HepG2 (cell line): ENCODE measurements around the gene SCP2. TPM values are rescaled to one million over a fixed set of nuclear protein-coding genes. Genes with fewer than 3 reads are reported as not detected.

Experiments
- ATAC-seq: fragments of 200-7000 bp; cut with Tn5 transposase; 3 replicates; pipeline ENCODE4 v1.9.1; 2020; ENCODE audit warnings: mild to moderate bottlenecking, moderate library complexity
- BruUV-seq: library from RNA; stranded (reverse); fragments of 400-500 nt; replicated peaks from 2 replicates; lab custom pipeline; 2021; lab: Mats Ljungman, UMichigan
- CTCF ChIA-PET: fragments of 300-600 bp; formaldehyde crosslinking; extraction: SDS; loops from one replicate; lab custom pipeline; 2021; ENCODE audit warnings: low total read pairs, inconsistent platforms, low intra/inter-chr PET ratio; lab: Yijun Ruan, JAX
- POLR2A ChIA-PET: fragments of 350-600 bp; sonication (Branson Sonifier 250); formaldehyde crosslinking; loops from one replicate; lab custom pipeline; 2020; ENCODE audit warnings: antibody characterized with exemption, inconsistent platforms; lab: Yijun Ruan, JAX
- DNase-seq: peaks from one replicate; pipeline ENCODE4 v3.0.0-alpha.2; 2015; ENCODE audit warnings: low spot score
- FAIRE-seq: peaks from 3 replicates; lab custom pipeline; 2011; peaks lifted over from hg19 to GRCh38; lab: Jason Lieb, UNC
- H2AFZ ChIP-seq: one replicate; pipeline ENCODE4 v1.6.1; 2011; ENCODE audit warnings: low read length, inconsistent platforms
- H3K27ac ChIP-seq: fragments of 300-600 bp; 3 replicates; pipeline ENCODE4 v1.8.0; 2011; ENCODE audit warnings: mixed run types, mild to moderate bottlenecking, mixed read lengths, low read length, inconsistent platforms; ENCODE audit not compliant: insufficient read depth; ENCODE audit errors: extremely low read length
- H3K27me3 ChIP-seq, 2 experiments: fragments of 200-600 bp in 1 of 2; 2 replicates in 1 of 2; 3 replicates in 1 of 2; pipeline versions ENCODE4 v1.6.0 to v1.8.0; 2011; ENCODE audit warnings: low read length in 2 of 2, mild to moderate bottlenecking in 2 of 2, moderate library complexity in 2 of 2, inconsistent platforms in 1 of 2; ENCODE audit not compliant: insufficient read depth in 2 of 2, control insufficient read depth in 1 of 2
- H3K36me3 ChIP-seq, 2 experiments: fragments of 200-600 bp in 1 of 2; replicated peaks in 1 of 2; 2 replicates in 1 of 2; 3 replicates in 1 of 2; pipeline versions ENCODE4 v1.5.1 to v1.8.0; 2011; ENCODE audit warnings: low read length in 2 of 2, inconsistent platforms in 1 of 2; ENCODE audit not compliant: insufficient read depth in 2 of 2, control insufficient read depth in 1 of 2
- H3K4me1 ChIP-seq: 2 replicates; pipeline ENCODE4 v1.5.1; 2012; ENCODE audit warnings: low read length, inconsistent platforms; ENCODE audit not compliant: insufficient read depth
- H3K4me2 ChIP-seq: 2 replicates; pipeline ENCODE4 v1.6.0; 2011; ENCODE audit warnings: low read depth, low read length, inconsistent platforms
- H3K4me3 ChIP-seq, 3 experiments: fragments of 200-600 bp in 1 of 3; sonication (generic), shearing (Covaris generic) in 1 of 3; replicated peaks in 1 of 3; 2 replicates each; pipeline ENCODE4 v1.5.1; 2011 to 2016; ENCODE audit warnings: low read length in 3 of 3, inconsistent platforms in 2 of 3, low read depth in 2 of 3, mild to moderate bottlenecking in 2 of 3, control low read depth in 1 of 3, mixed read lengths in 1 of 3; ENCODE audit not compliant: insufficient read depth in 1 of 3
- H3K79me2 ChIP-seq: one replicate; pipeline ENCODE4 v1.6.1; 2011; ENCODE audit warnings: low read length, inconsistent platforms; ENCODE audit not compliant: insufficient read depth
- H3K9ac ChIP-seq: 2 replicates; pipeline ENCODE4 v1.6.0; 2011; ENCODE audit warnings: mild to moderate bottlenecking, low read depth, low read length, inconsistent platforms; ENCODE audit not compliant: insufficient read depth
- H3K9me3 ChIP-seq: 2 replicates; pipeline ENCODE4 v1.5.1; 2012; ENCODE audit warnings: mild to moderate bottlenecking, low read length
- H4K20me1 ChIP-seq: 2 replicates; pipeline ENCODE4 v1.6.0; 2011; ENCODE audit warnings: inconsistent platforms, mild to moderate bottlenecking, low read length, moderate library complexity; ENCODE audit not compliant: insufficient read depth
- ADNP ChIP-seq: sonication (generic); formaldehyde crosslinking; IDR thresholded peaks from 2 replicates; pipeline ENCODE4 v1.4.0; 2020; ENCODE audit warnings: missing genetic modification reagents
- CHD4 ChIP-seq: fragments of 200-600 bp; sonication (generic); IDR thresholded peaks from 2 replicates; pipeline ENCODE4 v1.7.0; 2017; ENCODE audit warnings: mild to moderate bottlenecking, low read length, borderline replicate concordance
- E2F2 ChIP-seq: sonication (generic); formaldehyde crosslinking; IDR thresholded peaks from 2 replicates; pipeline ENCODE4 v1.4.0; 2020; ENCODE audit warnings: missing genetic modification reagents, borderline replicate concordance
- E2F5 ChIP-seq: sonication (generic); formaldehyde crosslinking; conservative IDR thresholded peaks from 2 replicates; pipeline ENCODE4 v1.4.0; 2020; ENCODE audit warnings: missing genetic modification reagents
- EHMT2 ChIP-seq: fragments of 200-600 bp; sonication (generic); IDR thresholded peaks from 2 replicates; pipeline ENCODE4 v1.7.0; 2017; ENCODE audit warnings: antibody characterized with exemption, low read depth, low read length, borderline replicate concordance
- HMG20A ChIP-seq: IDR thresholded peaks from 2 replicates; pipeline ENCODE4 v1.6.1; 2016; ENCODE audit warnings: borderline replicate concordance
- KDM1A ChIP-seq: IDR thresholded peaks from 2 replicates; pipeline ENCODE4 v1.6.1; 2016; ENCODE audit warnings: missing compliant biosample characterization
- KDM5B ChIP-seq: sonication (generic); formaldehyde crosslinking; IDR thresholded peaks from 2 replicates; pipeline ENCODE4 v1.4.0; 2020; ENCODE audit warnings: missing genetic modification reagents, mild to moderate bottlenecking, borderline replicate concordance
- MLXIP ChIP-seq: sonication (generic); formaldehyde crosslinking; IDR thresholded peaks from 2 replicates; pipeline ENCODE4 v1.9.0; 2021; ENCODE audit warnings: missing genetic modification reagents, borderline replicate concordance
- NFE2 ChIP-seq: sonication (generic); formaldehyde crosslinking; IDR thresholded peaks from 2 replicates; pipeline ENCODE4 v1.4.0; 2020; ENCODE audit warnings: missing genetic modification reagents
- RCOR2 ChIP-seq: IDR thresholded peaks from 2 replicates; pipeline ENCODE4 v1.6.1; 2016; ENCODE audit warnings: missing biosample characterization, missing genetic modification reagents
- TEAD3 ChIP-seq: optimal IDR thresholded peaks from 2 replicates; pipeline ENCODE3; 2016; ENCODE audit warnings: borderline replicate concordance
- YEATS4 ChIP-seq: sonication (generic); formaldehyde crosslinking; IDR thresholded peaks from 2 replicates; pipeline ENCODE4 v1.4.0; 2020; ENCODE audit warnings: missing genetic modification reagents, borderline replicate concordance
- ZMYM2 ChIP-seq: sonication (generic); formaldehyde crosslinking; IDR thresholded peaks from 2 replicates; pipeline ENCODE4 v1.8.0; 2022; ENCODE audit warnings: mild to moderate bottlenecking, missing genetic modification reagents
- ZMYM3 ChIP-seq: sonication (generic); formaldehyde crosslinking; IDR thresholded peaks from 2 replicates; pipeline ENCODE4 v1.5.1; 2020; ENCODE audit warnings: mild to moderate bottlenecking, missing genetic modification reagents
- ZNF232 ChIP-seq: sonication (generic); formaldehyde crosslinking; IDR thresholded peaks from 2 replicates; pipeline ENCODE4 v1.4.0; 2020; ENCODE audit warnings: missing genetic modification reagents, borderline replicate concordance
- ZNF629 ChIP-seq: sonication (generic); formaldehyde crosslinking; conservative IDR thresholded peaks from 2 replicates; pipeline ENCODE4 v1.5.0; 2020; ENCODE audit warnings: missing genetic modification reagents
- WGBS: methylation state at CpG from one replicate; pipeline ENCODE4 v1.1.6; 2017; ENCODE audit warnings: low lambda C conversion rate; 5-methylcytosine and 5-hydroxymethylcytosine counted together
- in situ Hi-C: cut with HindIII; loops from 2 replicates; pipeline ENCODE4 v1.10.0; 2017; ENCODE audit warnings: low pct_unique_long_range_greater_than_20kb; ENCODE audit not compliant: extremely low pct_ligation_motif_present
- intact Hi-C: fragments of 100-400 bp; cut with micrococcal nuclease; formaldehyde crosslinking; loops from one replicate; pipeline ENCODE4 v1.10.0; 2022; ENCODE audit not compliant: unreplicated experiment
- polyA plus RNA-seq, 8 experiments: library from polyadenylated mRNA; depleted of rRNA in 3 of 8; stranded (reverse) in 7 of 8; unstranded in 1 of 8; fragments of >200 nt; fragmentation: Illumina TruSeq in 4 of 8; extraction: Trizol in 4 of 8; gene quantifications; 2 replicates each; pipeline versions ENCODE4 v1.2.1 to v1.2.3, GENCODE V29; 2011 to 2016; ENCODE audit warnings: low read depth in 4 of 8, missing spikeins in 1 of 8, mixed read lengths in 1 of 8; ENCODE audit not compliant: insufficient read depth in 1 of 8
- total RNA-seq, 5 experiments: library from RNA; depleted of rRNA; stranded (reverse); fragments of >200 nt; fragmentation: Illumina TruSeq; extraction: Trizol; gene quantifications; 2 replicates each; pipeline ENCODE4 v1.2.3, GENCODE V29; 2016; ENCODE audit warnings: low read depth in 1 of 5

Gene SCP2
- total and polyA plus RNA-seq, 2 of the 13 experiments (the other 11 are each of a cell fraction or from before 2014, with no cell fraction given): 59.0 to 133 TPM

GRCh38 chr1:52919051-52919722 is 7.9 kb upstream of the SCP2 start (continued):
- TF ChIP-seq MLXIP (CRISPR knock-in tag) (no peak), E2F2 (CRISPR knock-in tag) (no peak), TEAD3 (CRISPR knock-in tag) (peak; percentile 15)

GRCh38 chr1:52919723-52920483 is 7.2 kb upstream of the SCP2 start:
- in situ Hi-C loops: loop anchor here (5.0 kb wide), 1 partner anchor 262 kb away; no protein-coding TSS in a partner anchor
- no peak overlapping the region; the same call in 1 of the 2 replicates for H3K9ac ChIP-seq
- CTCF ChIA-PET: no interaction called here
- TF ChIP-seq KDM5B (CRISPR knock-in tag) (no peak), ZMYM2 (CRISPR knock-in tag) (peak; percentile 35; the same call in 1 of the 2 replicates), ZNF232 (CRISPR knock-in tag) (0 out of 2 replicates have a peak, but pooled peaks have one; percentile 31), E2F5 (CRISPR knock-in tag) (no peak), CHD4 (peak; percentile 98), RCOR2 (CRISPR knock-in tag) (peak; percentile 58; the same call in 1 of the 2 replicates), ZMYM3 (CRISPR knock-in tag) (peak; percentile 89), NFE2 (CRISPR knock-in tag) (no peak), KDM1A (CRISPR knock-in tag) (peak; percentile 33; the same call in 1 of the 2 replicates), EHMT2 (0 out of 2 replicates have a peak, but pooled peaks have one; percentile 1), YEATS4 (no peak), HMG20A (CRISPR knock-in tag) (no peak), ZNF629 (CRISPR knock-in tag) (peak; percentile 96), ADNP (CRISPR knock-in tag) (peak; percentile 44; the same call in 1 of the 2 replicates)

More at GRCh38 chr1:52919723-52920483, 7.2 kb upstream of the SCP2 start:
- intact Hi-C loops: loop anchor here (5.0 to 10.0 kb wide), 2 partner anchors 215 to 262 kb away; no protein-coding TSS in a partner anchor
- H3K79me2 ChIP-seq: peaks cover 4% of the 10 kb centered on the region
- no peaks in the 10 kb centered on the region for H3K27me3 ChIP-seq
- H3K4me1 ChIP-seq: peaks cover 73% of the 10 kb centered on the region
- no peaks in the 10 kb centered on the region for H3K36me3 ChIP-seq
- no peak for ATAC-seq
- peak overlapping the region; percentile 91 for H3K27ac ChIP-seq
- no peak for DNase-seq
- no peaks in the 10 kb centered on the region for H4K20me1 ChIP-seq
- 89% methylated on average over 10 of the region's 10 CpGs for WGBS
- FAIRE-seq: no peak
- POLR2A ChIA-PET: no interaction called here
- peak overlapping the region in 1 of 3 experiments; percentile 86; a peak in 2 of 6 replicates for H3K4me3 ChIP-seq
- H3K9me3 ChIP-seq: no peaks in the 10 kb centered on the region
- BruUV-seq: no TSS peak
- no peak overlapping the region for H2AFZ ChIP-seq
- H3K4me2 ChIP-seq: peak overlapping the region; percentile 94
